GM23338 (cell line): ENCODE results near the gene IFI27. TPM values are rescaled to one million over a fixed set of nuclear protein-coding genes. Genes with fewer than 3 reads are reported as not detected.

ENCODE experiments used
- ATAC-seq: fragments of 200-7000 bp; cut with Tn5 transposase; 3 replicates; pipeline ENCODE4 v1.9.1; 2020
- DNase-seq: peaks from one replicate; pipeline ENCODE4 v3.0.0-alpha.2; 2015; ENCODE audit warnings: low spot score
- H2AFZ ChIP-seq: fragments of 200-600 bp; sonication (generic); 2 replicates; pipeline ENCODE4 v1.8.0; 2016; ENCODE audit warnings: antibody characterized with exemption, mild to moderate bottlenecking, moderate library complexity
- H3F3A ChIP-seq: fragments of 200-600 bp; sonication (generic); replicated peaks from 2 replicates; pipeline ENCODE4 v1.8.0; 2017; ENCODE audit warnings: antibody characterized with exemption, mixed run types, low read depth
- H3K27ac ChIP-seq: fragments of 200-600 bp; sonication (generic); 2 replicates; pipeline ENCODE4 v1.6.1; 2016; ENCODE audit warnings: low read depth
- H3K27me3 ChIP-seq: fragments of 200-600 bp; sonication (generic); 2 replicates; pipeline ENCODE4 v1.8.0; 2016; ENCODE audit warnings: mild to moderate bottlenecking, mixed run types, moderate library complexity; ENCODE audit not compliant: insufficient read depth
- H3K36me3 ChIP-seq: fragments of 200-600 bp; sonication (generic); 2 replicates; pipeline ENCODE4 v1.8.0; 2016; ENCODE audit warnings: mild to moderate bottlenecking; ENCODE audit not compliant: insufficient read depth
- H3K4me1 ChIP-seq: fragments of 200-600 bp; sonication (generic); 2 replicates; pipeline ENCODE4 v1.8.0; 2016; ENCODE audit warnings: mild to moderate bottlenecking, moderate library complexity; ENCODE audit not compliant: insufficient read depth
- H3K4me2 ChIP-seq: fragments of 200-600 bp; sonication (generic); 2 replicates; pipeline ENCODE4 v1.7.1; 2017; ENCODE audit warnings: mixed run types
- H3K4me3 ChIP-seq: fragments of 200-600 bp; sonication (generic); 2 replicates; pipeline ENCODE4 v1.6.1; 2016; ENCODE audit warnings: mixed run types
- H3K79me2 ChIP-seq: fragments of 200-600 bp; sonication (generic); replicated peaks from 2 replicates; pipeline ENCODE4 v1.8.0; 2017; ENCODE audit warnings: mild to moderate bottlenecking; ENCODE audit not compliant: insufficient read depth
- H3K9me2 ChIP-seq: fragments of 200-600 bp; sonication (generic); 2 replicates; pipeline ENCODE4 v1.8.0; 2017; ENCODE audit not compliant: insufficient read depth
- H4K20me1 ChIP-seq: fragments of 200-600 bp; sonication (generic); replicated peaks from 2 replicates; pipeline ENCODE4 v1.8.0; 2017; ENCODE audit warnings: mild to moderate bottlenecking; ENCODE audit not compliant: insufficient read depth
- H3K27ac Mint-ChIP-seq: 2 replicates; pipeline ENCODE4 v1.8.0; 2020; ENCODE audit warnings: inconsistent platforms, mild to moderate bottlenecking, moderate library complexity, mixed read lengths
- H3K27me3 Mint-ChIP-seq: 3 replicates; pipeline ENCODE4 v1.8.0; 2022; ENCODE audit warnings: low read depth, mild to moderate bottlenecking, moderate library complexity, mixed read lengths, inconsistent platforms; ENCODE audit not compliant: insufficient read depth, poor library complexity
- H3K36me3 Mint-ChIP-seq: 3 replicates; pipeline ENCODE4 v1.8.0; 2021; ENCODE audit warnings: low read depth, mild to moderate bottlenecking, inconsistent platforms, moderate library complexity, mixed read lengths
- H3K4me1 Mint-ChIP-seq: 3 replicates; pipeline ENCODE4 v1.8.0; 2020; ENCODE audit warnings: mild to moderate bottlenecking, inconsistent platforms, mixed read lengths
- H3K4me3 Mint-ChIP-seq: 3 replicates; pipeline ENCODE4 v1.8.0; 2021; ENCODE audit warnings: moderate library complexity, mild to moderate bottlenecking, inconsistent platforms, mixed read lengths
- H3K9me3 Mint-ChIP-seq: 3 replicates; pipeline ENCODE4 v1.8.0; 2020; ENCODE audit warnings: moderate library complexity, mild to moderate bottlenecking, inconsistent platforms, mixed read lengths
- CREB1 ChIP-seq: fragments of 250-450 bp; sonication (Bioruptor Pico); IDR thresholded peaks from 2 replicates; pipeline ENCODE4 v1.5.0; 2020; ENCODE audit warnings: low read depth, mild to moderate bottlenecking, moderate library complexity
- ETS1 ChIP-seq: IDR thresholded peaks from 2 replicates; pipeline ENCODE4 v1.6.1; 2016; ENCODE audit warnings: antibody characterized with exemption
- JUNB ChIP-seq: IDR thresholded peaks from one replicate; pipeline ENCODE4 v1.6.1; 2016; ENCODE audit warnings: antibody characterized with exemption; ENCODE audit not compliant: unreplicated experiment
- NANOG ChIP-seq: IDR thresholded peaks from 2 replicates; pipeline ENCODE4 v1.6.1; 2016; ENCODE audit warnings: antibody characterized with exemption, borderline replicate concordance
- POLR2AphosphoS5 ChIP-seq: IDR thresholded peaks from 2 replicates; pipeline ENCODE4 v1.6.1; 2016; ENCODE audit warnings: antibody characterized with exemption, low read depth
- ZNF114 ChIP-seq: fragments of 250-450 bp; sonication (Bioruptor Pico); IDR thresholded peaks from 2 replicates; pipeline ENCODE4 v1.5.0; 2020; ENCODE audit warnings: mild to moderate bottlenecking, moderate library complexity
- ZNF462 ChIP-seq: fragments of 250-450 bp; sonication (Bioruptor Pico); IDR thresholded peaks from 2 replicates; pipeline ENCODE4 v1.5.0; 2020; ENCODE audit warnings: mild to moderate bottlenecking, moderate library complexity
- polyA plus RNA-seq: library from polyadenylated mRNA; unstranded; fragments of >200 nt; fragmentation: Nextera tagmentation; extraction: Ambion mirVana; gene quantifications from 2 replicates; pipeline ENCODE4 v1.2.1, GENCODE V29; 2016
- total RNA-seq: library from RNA; depleted of rRNA; stranded (reverse); fragments of >200 nt; shearing (Covaris generic); gene quantifications from 2 replicates; pipeline ENCODE4 v1.2.3, GENCODE V29; 2014

The IFI27 gene
- total and polyA plus RNA-seq, 2 experiments from 2014 or later: 0.49 to 1.2 TPM

GRCh38 chr14:94121485-94121884 lies 10.9 kb downstream of the IFI27 start (continued):
- TF ChIP-seq ZNF462 (CRISPR knock-in tag) (no peak), ETS1 (no peak)

GRCh38 chr14:94122438-94122837 lies 11.9 kb downstream of the IFI27 start:
- DNase-seq (no peak), ATAC-seq (no peak)
- H3K27me3 Mint-ChIP-seq: peaks cover 3% of the 10 kb centered on the region
- Histone ChIP-seq H3K4me3 (no peak overlapping the region), H3K36me3 (no peaks in the 10 kb centered on the region), H3K27me3 (no peaks in the 10 kb centered on the region), H3K27ac (no peak overlapping the region), H3K79me2 (no peaks in the 10 kb centered on the region), H3K9me2 (peaks cover 4% of the 10 kb centered on the region; the same call in 1 of the 2 replicates), H3K4me2 (no peak overlapping the region), H4K20me1 (no peaks in the 10 kb centered on the region), H3F3A (no peaks in the 10 kb centered on the region), H2AFZ (no peak overlapping the region), H3K4me1 (no peaks in the 10 kb centered on the region)
- peaks cover 17% of the 10 kb centered on the region; the same call in 2 of the 3 replicates for H3K9me3 Mint-ChIP-seq
- no peaks in the 10 kb centered on the region; the same call in 2 of the 3 replicates for H3K36me3 Mint-ChIP-seq
- no peak overlapping the region for H3K4me3 Mint-ChIP-seq
- no peaks in the 10 kb centered on the region for H3K4me1 Mint-ChIP-seq
- no peak overlapping the region for H3K27ac Mint-ChIP-seq
- no peak for TF ChIP-seq JUNB
- no peak for TF ChIP-seq CREB1 (CRISPR knock-in tag)
- no peak for TF ChIP-seq ZNF462 (CRISPR knock-in tag)
- no peak for TF ChIP-seq ZNF114
- TF ChIP-seq POLR2AphosphoS5: no peak
- no peak for TF ChIP-seq NANOG
- no peak for TF ChIP-seq ETS1
